Measurements from ENCODE around the gene ARHGEF11.

The ARHGEF11 gene

DNA sequence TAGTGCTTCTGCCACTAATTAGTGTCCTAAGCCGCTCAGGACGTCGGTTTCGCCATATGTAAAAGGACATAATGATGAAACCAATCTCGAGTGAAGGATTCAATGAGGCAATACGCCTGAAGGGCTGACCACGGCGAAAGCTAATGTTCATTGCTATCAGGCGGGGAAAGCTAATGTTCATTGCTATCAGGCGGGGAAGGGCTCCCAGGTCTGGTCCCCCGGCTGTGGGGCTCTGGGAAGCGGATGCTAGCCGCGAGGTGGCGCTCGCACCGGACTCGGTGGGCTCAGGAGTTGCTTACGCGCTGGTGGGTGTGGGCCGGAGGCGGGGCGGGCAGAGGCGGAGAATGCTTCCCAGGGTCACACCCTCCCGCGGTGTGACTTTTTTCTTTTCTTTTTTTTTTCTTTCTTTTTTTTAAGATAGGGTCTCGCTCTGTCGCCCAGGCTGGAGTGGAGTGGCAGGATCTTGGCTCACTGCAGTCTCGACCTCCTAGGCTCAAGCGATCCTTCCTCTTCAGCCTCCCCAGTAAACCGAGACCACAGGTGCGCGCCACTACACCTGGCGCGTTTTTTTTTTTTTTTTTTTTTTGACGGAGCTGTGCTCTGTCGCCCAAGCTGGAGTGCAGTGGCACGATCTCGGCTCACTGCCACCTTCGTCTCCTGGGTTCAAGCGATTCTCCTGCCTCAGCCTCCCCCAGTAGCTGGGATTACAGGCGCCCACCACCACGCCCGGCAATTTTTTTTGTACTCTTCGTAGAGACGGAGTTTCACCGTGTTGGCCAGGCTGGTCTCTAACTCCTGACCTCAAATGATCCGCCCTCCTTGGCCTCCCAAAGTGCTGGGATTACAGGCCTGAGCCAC, 153.1 kb downstream of the ARHGEF11 start:
- DNase-seq, result peak; percentile 84

DNA sequence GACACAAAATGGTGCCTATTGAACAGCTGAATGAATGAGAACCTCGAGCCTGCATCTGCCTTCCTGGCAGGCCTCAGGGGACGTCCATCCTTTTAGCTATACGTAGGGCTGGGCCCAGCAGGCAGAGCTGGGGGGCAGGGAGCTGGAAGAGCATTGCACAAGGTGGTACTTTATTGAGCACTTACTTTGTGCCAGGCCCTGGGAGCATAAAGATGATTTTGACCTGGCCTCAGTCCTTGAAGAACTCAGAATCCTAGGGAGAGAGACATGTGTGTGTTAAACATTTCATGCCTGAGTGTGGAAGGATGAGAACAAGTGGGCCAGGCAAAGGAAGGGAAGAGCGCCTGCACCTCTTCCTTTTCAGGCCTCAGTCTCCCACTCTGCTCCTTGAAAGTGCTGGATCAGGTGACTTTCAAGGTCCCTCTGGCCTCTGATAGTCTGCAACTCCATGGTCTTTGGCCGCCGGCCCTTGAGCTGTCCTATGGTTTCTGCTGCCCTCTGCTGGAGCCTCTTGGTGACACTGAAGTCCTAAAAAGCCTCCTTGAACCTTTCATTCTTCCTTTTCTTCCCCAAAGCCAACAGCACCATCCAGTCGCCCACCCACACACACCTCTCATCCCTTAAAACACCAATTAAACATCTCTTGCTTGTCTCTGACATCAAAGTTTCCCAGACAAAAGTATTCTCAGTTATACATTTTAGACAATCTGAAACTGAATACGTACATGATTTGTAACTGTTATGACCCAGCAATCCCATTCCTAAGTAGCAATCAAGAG, 155.6 kb downstream of the ARHGEF11 start:
- peak; percentile 46 for DNase-seq

DNA sequence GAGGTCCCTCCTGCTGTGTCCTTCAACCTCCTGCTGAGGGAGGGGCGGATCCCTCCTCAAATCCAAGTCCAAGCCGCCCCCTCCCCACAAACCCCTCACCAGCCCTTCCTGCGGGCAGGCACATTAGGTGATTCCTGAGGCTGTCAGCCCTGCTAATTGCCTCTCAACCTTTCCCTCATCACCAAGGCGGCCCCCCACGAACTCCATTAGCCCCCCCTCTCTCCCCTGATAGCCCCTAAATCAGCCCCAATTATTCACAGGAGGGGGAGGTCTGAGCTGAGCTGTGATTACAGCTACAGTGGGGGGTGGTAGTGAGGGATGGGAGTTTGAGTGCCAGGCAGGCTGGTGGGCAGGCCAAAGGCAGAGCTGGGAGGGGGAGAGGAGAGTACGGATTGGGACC, 157.8 kb downstream of the ARHGEF11 start:
- DNase-seq, result no peak

DNA sequence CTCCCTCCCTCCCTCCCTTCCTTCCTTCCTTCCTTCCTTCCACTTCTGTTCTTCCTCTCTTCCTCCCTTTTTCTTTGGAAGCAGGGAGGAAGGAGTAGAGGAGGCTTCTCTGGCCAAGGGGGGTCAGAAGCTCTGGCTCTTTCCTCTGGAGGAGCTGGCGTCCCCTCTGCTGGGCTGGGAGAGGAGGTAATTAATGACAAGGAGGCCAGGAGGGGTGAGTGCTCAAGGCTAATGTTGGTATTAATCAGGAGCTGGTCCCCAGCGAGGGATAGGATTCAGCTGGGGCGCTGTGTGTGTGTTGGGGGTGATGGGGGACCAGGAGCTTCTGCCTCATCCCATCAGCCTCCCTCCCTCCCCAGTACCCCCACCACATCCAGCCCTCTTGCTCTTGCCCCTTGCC, 158.2 kb downstream of the ARHGEF11 start:
- no peak for DNase-seq

DNA sequence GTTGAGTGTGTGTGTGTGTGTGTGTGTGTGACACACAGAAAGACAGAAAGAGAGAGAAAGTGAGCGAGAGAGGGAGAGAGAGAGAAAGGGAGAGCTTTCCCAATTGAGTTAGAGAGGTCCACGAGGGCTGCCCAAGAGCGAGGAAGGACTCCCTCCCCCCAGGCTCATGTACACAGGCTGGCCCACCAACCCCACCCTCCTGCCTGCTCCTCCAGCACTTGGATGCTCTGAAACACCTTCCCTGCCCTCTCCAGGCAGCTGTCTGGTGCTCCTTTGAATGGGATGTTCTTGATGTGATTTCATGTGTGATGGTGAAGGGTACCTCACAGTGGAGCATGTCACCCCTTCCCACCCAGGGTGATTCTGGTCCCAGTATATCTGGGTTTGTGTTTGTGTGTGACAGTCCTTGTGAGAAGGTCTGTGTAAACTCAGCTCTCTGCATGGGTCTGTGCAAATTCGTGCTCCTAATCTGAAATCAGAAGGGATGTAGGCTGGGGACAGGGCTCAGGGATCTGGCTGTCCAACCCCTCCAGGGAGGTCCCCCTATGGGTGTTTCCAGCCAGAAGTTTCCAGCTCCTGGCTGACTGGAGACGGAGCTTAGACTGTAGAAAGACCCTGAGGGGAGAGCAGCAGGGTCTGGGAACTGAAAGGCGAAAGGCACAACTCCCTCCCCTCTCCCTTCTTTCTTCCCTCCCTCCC, 158.8 kb downstream of the ARHGEF11 start:
- DNase-seq, result no peak

DNA sequence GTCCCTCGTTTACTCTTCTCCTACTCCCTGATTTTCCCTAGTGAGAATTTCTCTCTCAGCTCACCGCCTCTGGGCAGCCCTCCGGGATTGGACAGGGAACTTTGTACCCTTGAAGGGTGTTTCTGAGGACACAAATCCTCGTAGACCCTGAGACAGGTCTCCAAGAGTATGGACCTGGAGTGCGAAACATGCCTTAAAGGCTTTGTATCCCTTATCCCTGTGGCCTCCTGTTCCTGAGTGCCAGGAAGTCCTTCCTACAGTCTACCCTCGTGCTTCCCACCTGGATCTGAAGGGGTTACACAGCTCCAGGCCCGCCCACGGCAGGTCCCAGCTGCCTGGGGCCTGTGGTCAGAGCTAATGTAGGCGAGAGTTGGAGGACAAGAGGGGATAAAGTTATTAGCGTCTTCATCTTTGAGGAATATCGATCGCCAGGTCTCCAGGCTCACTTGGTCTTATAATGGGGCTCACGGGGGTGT, 159.6 kb downstream of the ARHGEF11 start:
- no peak for DNase-seq

DNA sequence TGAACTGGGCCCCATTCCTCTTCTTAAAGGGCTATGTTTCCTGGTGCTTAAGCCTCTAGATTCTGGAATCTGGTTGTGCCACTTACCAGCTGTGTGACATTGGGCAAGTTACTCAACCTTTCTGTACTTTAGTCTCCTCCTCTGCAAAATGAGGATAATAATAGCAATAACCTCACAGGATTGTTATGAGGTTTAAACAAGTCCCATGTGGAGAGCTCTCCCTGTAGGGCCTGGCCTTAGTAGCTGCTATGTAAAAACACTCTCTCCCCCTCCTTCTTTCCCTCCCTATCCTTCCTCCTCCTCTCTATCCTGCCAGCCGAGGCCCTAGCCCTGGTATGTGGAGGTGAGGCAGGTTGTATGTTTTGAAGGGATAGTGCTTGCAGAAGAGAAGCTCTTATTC, 160.2 kb downstream of the ARHGEF11 start:
- DNase-seq, result no peak
